GM20000 (cell line): ENCODE results near the gene CACNA2D4.

Experiments
- DNase-seq: peaks from one replicate; pipeline ENCODE4 v3.0.0; 2012; ENCODE audit warnings: low spot score
- TF ChIP-seq, protein P1 (sequence below): IDR thresholded peaks from 2 replicates; pipeline ENCODE4 v1.5.1; 2012; ENCODE audit warnings: mild to moderate bottlenecking, control low read depth; ENCODE audit errors: extremely low read depth, missing control alignments

CACNA2D4 gene

DNA sequence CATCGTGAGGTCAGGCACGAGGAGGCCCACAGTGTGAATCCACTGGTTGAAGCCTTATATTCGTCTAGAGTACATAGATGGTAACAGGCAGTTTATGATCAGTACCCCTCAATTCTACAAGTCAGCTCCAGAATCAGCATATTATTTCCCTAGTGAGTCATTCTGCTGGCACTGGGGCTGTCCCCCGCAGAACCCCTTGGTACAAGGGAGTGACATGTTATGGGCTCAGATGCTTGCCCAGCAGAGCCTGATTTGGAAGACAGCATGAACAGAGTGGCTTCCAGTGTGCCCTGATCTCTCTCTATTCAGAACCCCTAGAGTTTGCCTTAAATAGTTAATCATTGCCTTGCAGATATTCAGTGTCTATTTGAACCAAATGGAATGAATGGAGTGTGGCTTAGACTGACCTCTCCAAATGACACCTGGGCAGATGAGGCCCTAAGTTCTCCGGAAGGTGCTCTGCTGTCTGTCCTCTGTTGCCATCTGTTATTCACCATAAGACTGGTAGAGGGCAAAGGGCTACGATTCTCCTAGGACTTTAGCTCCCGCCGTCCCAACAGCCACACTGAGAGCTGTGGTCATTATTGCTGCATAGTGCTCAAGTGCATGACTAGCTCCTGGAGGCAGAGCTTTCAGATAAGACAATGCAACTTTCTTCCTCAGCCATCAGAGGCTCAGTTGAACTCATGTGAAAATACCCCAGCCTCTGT lies 41.1 kb downstream of the CACNA2D4 start:
- DNase-seq = no peak
- TF ChIP-seq, protein P1, sequence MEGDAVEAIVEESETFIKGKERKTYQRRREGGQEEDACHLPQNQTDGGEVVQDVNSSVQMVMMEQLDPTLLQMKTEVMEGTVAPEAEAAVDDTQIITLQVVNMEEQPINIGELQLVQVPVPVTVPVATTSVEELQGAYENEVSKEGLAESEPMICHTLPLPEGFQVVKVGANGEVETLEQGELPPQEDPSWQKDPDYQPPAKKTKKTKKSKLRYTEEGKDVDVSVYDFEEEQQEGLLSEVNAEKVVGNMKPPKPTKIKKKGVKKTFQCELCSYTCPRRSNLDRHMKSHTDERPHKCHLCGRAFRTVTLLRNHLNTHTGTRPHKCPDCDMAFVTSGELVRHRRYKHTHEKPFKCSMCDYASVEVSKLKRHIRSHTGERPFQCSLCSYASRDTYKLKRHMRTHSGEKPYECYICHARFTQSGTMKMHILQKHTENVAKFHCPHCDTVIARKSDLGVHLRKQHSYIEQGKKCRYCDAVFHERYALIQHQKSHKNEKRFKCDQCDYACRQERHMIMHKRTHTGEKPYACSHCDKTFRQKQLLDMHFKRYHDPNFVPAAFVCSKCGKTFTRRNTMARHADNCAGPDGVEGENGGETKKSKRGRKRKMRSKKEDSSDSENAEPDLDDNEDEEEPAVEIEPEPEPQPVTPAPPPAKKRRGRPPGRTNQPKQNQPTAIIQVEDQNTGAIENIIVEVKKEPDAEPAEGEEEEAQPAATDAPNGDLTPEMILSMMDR = no peak

GRCh38 chr12:1876086-1876485 lies 42.4 kb downstream of the CACNA2D4 start:
- TF ChIP-seq, protein P1 = no peak
- no peak for DNase-seq

DNA sequence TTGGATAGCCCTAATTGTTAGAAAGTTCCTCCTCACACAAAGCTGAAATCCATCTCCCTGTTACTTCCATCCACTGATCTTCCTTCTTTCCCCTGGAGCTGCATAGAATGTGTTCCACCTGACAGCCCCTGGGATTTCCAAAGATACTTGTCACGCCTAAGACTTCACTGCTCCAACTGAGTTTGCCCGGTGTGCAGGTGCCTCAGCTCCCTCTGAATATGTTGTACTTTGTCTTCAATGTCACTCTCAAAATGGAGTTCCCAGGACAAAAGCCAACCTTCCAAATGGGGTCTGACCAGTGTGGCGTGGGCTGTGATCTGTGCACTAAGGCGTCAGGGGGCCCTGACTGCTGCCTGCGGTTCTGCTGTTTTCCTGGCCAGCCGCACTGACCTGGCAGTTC lies 42.8 kb downstream of the CACNA2D4 start:
- no peak for DNase-seq
- TF ChIP-seq, protein P1 = no peak

GRCh38 chr12:1873531-1874510 lies 44.6 kb downstream of the CACNA2D4 start:
- DNase-seq = no peak
- TF ChIP-seq, protein P1 = no peak

- DNase-seq = no peak
- TF ChIP-seq, protein P1 = no peak
These were observed 46.0 kb downstream of the CACNA2D4 start for GRCh38 chr12:1872448-1872847.

DNA sequence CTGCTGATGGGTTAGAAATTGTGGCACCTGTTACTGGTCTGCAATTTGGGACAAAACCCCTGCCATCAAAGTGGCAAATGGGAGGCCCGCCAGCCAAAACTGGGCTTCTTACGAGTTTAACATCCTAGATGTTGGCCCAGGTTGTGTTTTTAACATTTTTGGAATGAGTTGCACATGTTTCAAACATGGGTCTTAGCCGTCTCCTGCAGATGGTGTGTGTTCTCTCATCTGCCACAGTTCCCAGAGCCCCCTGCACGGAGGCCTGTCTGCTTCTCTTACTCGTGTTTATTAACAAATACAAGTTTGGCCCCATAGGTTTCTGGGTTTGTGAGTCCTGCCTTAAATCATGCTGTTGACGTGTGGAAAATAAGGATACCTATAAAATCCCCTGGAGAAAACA lies 46.5 kb downstream of the CACNA2D4 start:
- TF ChIP-seq, protein P1 = no peak
- DNase-seq = no peak
